CD4-positive, alpha-beta T cell treated with Interleukin-17A for 4 hours (primary cell): ENCODE data around the gene AOAH.

ENCODE experiments used
- DNase-seq: peaks from one replicate; pipeline ENCODE4 v3.0.0-alpha.2; 2020; ENCODE audit warnings: mixed read lengths

The AOAH gene, protein sequence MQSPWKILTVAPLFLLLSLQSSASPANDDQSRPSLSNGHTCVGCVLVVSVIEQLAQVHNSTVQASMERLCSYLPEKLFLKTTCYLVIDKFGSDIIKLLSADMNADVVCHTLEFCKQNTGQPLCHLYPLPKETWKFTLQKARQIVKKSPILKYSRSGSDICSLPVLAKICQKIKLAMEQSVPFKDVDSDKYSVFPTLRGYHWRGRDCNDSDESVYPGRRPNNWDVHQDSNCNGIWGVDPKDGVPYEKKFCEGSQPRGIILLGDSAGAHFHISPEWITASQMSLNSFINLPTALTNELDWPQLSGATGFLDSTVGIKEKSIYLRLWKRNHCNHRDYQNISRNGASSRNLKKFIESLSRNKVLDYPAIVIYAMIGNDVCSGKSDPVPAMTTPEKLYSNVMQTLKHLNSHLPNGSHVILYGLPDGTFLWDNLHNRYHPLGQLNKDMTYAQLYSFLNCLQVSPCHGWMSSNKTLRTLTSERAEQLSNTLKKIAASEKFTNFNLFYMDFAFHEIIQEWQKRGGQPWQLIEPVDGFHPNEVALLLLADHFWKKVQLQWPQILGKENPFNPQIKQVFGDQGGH

DNA sequence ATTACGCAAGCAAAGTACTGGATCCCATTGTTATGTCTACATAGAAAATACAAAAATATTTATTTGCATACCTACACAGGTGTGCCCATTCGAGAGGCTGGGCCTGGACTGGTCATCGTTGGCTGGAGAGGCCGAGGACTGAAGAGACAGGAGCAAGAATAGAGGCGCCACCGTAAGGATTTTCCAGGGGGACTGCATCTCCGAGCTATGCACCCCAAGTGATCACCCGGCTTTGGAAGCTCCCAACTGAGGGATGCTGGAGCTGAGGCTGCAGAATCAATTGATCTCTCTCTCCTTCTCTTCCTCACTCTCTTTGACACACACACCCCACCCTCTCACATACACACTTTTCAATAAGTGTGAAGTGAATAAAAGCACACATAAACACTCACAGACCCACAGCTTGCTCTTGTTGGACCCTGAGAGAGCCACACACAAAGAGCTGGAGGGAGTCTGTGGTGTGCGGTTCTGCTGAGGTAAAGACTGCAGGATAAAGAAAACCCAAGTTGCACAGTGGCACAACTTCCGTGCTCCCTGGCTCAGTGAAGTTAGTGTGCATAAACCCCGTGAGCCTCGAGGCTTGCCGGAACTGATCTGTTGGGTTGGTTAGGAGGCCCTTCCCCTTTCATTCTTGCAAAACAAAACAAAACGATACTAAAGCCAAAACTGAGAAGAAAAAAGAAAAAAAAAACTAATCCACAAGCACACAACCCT, at the start of gene AOAH:
TSS of gene AOAH (minus strand) at position 544 of the 714 bp plus-strand sequence. CDS start at position 198, 346 bp downstream.
- peak; percentile 81 for DNase-seq

DNA sequence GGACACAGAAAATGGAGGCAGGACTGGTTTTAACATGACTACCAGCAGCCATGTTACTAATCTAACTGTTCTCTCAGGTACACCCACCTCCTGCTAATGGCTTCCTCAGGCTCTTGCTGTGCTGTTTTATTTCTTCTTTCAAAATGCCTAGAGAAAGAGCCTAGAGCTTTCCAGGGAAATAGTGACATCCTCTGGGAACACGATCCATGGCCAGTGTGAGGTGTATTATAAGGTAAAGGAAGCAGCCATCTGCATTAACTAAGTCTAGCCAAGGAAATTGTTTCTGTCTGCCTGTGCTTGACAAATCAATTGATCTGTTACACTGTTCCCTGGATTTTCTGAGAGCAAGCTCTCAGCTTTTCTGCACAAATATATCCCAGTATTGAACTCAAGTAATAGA, 42.2 kb upstream of the AOAH start:
- DNase-seq = no peak

DNA sequence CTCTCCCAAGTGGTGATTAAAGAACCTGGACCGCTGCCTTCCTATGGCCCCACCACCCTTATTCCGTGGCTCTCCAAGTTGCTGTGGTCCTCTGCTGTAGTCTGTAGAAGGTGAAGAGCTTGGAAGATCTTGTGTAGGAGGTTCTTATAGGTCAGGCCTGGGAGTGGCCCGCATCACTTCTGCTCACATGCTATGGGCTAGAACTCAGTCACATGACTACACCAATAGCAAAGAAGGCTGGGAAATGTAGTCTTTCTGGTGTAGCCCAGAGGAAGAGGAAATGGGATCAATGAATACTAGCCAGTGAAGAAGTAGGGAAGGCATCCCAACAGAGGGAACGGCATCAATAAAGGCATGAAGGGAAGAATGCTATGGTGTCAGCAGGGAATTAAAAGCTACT, 41.3 kb upstream of the AOAH start:
- no peak for DNase-seq

DNA sequence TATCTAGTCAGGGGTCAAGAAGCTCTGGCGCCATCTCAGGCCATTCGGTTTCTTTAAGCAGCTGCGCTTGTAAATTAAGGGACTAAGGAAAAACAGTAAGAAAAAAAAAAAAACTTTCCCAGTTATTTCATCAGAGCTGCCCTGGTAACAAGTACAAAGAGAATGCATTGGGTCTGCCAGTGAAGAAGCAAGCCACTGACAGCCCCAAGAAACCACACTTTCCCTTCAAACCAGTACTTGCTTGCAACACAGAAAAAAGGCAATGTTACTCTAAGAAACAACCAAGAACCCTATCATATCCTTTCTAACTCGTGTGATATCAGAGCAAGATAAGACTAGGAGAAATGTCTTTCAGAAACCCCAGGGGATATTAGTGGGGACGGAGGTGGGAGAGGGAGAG, 40.6 kb upstream of the AOAH start:
- no peak for DNase-seq

DNA sequence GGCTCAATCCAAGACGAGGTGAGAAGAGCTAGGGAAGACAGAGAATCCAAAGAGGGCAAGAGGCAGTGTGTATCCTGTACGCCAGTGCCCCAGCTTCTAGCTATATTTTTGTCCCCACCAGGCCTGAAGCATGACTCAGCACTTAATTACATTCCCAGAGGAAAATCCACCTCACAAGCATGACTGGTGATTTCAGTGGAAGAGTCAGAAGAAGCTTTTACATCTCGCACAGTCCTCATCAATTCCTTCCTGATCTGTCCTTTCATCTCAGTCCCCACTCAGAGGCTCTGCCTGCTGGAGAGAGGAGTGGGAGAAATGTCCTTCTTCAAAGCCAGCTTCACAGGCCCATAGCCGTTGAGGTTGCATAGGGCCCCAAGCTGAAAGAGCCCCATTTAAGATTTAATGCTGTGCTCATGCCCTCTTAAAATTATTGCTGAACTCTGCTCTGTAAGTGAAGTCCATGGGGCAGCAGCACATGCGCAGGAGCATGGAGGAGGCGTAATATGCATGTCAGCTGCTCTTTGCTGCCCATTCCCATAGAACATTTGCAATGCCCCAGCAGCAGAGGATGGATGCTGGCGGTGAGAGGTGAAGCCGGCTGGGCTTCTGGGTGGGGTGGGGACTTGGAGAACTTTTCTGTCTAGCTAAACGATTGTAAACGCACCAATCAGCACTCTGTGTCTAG, 39.0 kb upstream of the AOAH start:
- no peak for DNase-seq

DNA sequence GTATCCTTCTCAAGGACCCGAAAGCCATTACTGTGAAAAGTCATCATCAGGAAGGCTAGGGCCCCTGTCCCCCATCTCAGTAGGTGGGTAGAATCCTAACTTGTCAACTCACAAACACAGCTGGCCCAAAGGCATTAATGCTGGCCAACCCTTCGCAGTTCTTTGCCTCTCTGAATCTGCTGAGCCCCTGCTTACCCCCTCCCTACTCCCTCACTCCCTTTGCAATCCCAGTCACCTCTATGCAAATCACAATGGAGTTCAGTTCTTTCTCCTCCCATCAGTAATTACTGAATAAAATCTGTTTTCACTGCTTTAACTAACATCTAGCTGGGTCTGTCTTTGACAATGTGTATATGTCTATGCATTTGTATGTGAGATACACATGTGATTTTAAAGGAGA, 38.1 kb upstream of the AOAH start:
- no peak for DNase-seq

DNA sequence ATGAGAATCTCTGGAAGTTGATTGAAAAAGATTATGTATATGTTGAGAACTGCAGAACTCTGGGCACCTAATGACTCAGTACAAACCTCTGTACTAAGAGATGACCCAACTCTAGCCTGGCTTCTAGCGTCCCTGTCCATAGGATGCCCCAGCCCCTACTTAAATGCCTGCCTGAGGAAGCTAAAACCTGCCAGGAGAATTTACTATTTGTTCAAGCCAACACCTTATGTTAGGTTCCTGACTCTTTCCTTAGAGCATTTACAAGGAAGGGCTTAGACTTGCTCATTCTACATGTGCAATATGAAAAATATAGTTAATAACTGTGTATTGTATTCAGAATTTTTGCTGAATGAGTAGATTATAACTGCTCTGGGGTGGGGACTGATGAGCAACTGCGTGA, 37.5 kb upstream of the AOAH start:
- DNase-seq = no peak

DNA sequence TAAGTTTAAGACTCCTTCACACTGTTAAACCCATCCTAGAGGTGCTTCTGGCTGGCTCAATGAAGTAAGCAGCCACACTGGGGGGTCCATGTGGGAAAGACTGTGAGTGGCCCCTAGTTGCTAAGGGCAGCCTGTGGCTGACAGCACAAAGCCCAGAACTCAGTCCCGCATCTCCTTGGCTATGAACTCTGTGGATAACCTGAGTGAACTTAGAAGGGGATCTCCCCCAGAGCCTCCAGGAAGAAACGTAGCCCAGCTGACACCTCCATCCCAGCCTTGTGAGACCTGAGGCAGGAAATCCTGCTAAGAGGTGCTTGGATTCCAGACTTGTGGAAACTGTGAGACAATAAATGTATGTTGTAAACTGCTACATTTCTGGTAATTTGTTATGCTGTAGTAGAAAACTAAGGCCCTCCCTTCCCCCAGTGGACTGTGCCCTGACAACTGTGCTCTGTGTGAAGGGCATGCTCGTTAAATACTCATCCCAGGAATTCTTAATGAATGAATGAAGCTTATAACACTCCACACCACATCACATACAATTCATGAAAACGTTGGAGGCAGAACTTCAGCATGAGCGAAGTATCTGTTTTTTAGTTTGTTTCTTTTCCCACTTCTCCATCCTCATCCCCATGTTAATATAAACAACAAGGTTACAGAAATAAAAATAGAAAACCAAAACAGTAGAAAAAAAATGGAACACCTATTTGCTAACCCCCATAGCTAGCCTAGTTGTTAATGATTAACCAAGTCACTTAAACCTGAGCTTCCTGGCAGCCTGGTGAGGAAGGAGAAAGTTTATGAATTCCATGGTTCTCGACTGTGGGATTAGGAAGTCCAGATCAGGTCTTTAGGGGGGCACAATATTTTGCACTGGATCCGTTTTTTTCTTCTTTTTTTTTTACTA, 36.8 kb upstream of the AOAH start:
- DNase-seq = no peak

DNA sequence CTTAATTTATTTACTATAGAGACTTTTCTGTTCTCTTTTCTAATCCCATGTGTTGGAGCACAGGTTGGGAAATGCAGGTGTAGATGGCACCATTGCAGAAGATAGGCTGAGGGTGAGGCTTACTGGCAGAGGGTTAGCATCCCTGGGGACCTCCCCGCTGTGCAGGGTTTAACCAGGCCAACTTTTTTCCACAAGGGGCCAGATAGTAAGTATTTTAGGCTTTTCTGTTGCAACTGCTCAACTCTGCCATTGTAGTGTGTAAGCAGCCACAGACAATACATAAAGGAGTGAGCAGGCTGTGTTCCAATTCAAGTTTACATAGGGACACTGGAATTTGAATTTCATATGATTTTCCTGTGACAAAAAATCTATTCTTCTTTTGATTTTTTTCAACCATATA, 34.6 kb upstream of the AOAH start:
- no peak for DNase-seq

DNA sequence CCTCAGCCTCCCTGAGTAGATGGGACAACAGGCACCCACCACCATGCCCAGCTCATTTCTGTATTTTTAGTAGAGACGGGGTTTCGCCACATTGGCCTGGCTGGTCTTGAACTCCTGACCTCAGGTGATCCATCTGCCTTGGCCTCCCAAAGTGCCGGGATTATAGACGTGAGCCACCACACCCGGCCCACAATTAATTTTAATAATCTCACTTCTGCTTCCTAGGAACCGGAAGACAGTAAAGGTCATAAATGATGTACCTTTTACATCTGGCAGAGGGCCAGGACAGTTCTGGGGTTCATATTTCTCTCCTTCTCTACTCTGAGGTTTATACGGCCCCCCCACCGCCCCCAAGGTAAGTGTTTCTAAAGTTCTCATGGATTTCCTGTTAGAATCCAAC, 31.2 kb upstream of the AOAH start:
- no peak for DNase-seq

DNA sequence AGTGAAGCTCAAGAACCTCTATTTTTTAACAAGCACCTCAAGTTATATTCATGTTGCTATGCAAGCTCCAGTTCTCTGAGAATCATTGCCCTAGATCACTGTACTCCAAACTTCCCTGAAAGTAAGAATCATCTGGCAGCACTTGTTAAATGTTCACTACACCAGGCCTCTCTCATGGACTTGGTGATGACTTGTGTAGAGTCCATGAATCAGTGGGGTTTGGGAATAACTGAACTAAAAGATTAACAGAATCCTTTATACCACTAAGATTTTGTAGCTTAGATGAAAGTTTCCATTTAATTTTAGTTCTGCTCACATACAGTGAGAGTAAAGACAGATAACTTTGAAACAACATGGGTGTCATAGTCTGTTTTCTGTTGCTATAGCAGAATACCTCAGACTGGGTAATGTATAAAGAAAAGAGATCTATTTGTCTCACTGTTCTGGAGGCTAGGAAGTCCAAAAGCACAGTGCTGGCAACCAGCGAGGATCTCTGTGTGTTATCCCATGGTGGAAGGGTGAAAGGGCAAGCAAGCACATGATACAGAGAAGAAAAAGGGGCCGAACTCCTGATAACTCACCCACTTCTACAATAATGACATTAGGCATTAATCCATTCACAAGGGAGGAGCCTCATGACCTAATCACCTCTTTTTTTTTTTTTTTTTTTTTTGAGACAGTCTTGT, 27.9 kb upstream of the AOAH start:
- DNase-seq = no peak

DNA sequence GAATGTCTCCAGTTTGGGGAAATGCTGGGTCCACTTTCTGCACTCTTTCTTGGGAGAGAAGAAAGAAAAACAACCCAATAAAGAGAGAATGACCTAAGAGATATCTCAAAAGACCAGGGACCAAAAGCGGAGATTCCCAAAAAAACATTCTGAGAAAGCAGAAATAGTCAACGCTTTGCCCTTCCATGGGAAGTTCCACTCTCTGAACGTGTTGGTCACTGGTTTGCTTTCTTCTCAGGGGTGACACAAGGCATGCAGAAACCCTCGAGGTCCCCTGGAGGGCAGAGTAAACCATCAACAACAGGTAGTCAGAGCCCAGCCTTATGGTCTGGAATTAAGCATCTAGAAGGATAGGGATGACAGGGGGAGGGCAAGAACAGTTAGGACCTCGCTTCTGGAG, 26.2 kb upstream of the AOAH start:
- DNase-seq = no peak

DNA sequence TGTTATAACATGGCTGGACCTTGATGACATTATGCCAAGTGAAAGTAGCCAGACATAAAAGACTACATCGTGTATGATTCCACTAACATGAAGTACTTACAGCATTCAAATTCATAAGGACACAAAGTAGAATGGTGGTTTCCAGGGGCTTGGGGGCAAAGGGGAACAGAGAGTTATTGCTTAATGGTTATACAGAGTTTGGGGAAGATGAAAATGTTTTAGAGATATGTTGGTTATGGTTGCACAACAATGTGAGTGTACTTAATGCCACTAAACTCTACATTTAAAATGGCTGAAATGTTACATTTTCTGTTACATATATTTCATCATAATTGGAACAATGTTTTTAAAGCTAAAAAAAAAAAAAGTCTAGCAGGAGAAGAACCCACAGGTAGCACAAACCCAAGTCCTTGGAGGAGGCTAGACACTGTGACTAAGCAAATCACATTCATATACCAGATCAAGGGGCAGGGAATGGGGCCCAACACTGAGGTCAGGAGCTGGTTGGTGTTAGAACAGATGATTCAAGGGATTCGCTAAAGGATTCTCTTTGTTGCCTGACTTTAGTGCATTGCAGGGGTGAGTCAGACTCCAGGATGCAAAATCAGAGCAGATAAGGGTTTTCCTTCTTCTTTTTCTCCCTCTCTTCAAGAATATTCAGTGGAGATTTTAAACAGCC, 25.1 kb upstream of the AOAH start:
- no peak for DNase-seq

DNA sequence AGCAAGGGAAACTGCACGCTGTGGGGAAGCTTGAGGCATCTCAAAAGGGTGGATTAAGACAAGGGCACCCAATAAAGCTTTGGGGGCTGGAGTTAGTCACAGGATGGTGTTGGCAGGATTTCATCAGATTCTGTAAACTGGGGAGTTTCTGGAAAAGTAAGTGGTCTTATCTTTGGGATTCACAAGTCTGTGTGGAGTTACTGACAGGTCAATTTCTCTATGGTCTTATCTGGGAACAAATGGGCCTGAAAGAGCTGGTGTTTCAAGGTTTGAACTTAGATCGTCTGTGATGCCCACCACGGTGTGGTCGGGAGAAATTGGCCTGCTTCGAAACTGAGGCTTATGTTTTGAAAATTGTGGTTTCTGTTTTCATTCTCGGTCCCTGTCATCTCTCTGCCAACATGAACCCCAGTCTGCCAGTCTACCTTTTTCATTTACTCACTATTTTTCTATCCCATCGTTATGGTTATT, 23.8 kb upstream of the AOAH start:
- DNase-seq = no peak

DNA sequence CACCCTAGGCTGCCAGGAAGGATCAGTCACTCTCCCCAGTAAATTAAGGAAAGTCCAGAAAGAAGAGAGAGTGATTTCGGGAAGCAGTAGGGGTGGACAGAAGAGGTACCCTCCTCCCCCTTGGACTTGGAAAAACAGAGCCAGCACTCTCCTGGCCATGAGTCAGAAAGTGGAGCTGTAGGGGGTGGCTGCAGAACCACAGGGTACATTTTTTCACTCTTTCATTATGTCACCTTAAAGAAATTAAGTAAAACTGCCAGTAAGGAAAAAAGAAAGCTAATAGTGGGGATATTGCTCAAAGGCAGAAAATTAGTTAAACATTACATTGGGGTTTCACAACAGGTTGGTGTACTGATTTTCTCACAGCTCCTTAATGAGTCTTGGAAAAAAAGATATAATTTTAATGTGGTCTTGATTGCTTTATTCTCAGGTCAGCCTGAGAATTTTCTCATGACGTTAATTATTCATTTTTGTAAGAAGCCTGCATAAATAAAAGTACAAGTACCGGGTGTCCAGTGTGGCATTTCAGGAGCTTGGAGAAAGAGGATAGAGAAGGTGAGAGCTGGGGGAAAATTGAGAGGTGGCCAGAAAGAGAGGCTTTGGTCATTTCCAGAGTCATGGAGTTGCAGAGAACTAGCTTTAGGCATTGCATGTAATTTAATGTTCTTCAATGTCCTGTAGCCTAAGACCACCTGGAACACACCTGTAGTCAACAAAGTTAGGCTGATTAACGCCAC, 23.2 kb upstream of the AOAH start:
- no peak for DNase-seq

DNA sequence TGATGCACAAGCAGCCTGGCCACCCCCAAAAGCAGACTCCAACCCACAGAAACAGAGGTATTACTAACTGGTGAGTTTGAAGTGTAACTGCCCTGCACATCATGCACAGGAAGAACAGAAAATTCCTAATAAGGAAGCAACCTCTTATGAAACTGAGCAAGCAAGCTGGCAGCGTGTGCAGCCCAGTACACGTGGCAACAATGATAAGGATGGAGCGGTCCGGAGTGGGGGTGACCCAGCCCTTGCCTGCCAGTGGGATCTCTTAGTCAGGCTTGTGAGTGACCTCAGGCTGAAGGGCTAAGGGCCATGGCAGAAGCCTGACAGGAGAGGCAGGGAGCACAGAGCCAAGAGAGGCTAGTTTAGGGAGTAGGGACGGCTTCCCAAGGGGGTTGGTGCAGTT, 22.1 kb upstream of the AOAH start:
- no peak for DNase-seq

DNA sequence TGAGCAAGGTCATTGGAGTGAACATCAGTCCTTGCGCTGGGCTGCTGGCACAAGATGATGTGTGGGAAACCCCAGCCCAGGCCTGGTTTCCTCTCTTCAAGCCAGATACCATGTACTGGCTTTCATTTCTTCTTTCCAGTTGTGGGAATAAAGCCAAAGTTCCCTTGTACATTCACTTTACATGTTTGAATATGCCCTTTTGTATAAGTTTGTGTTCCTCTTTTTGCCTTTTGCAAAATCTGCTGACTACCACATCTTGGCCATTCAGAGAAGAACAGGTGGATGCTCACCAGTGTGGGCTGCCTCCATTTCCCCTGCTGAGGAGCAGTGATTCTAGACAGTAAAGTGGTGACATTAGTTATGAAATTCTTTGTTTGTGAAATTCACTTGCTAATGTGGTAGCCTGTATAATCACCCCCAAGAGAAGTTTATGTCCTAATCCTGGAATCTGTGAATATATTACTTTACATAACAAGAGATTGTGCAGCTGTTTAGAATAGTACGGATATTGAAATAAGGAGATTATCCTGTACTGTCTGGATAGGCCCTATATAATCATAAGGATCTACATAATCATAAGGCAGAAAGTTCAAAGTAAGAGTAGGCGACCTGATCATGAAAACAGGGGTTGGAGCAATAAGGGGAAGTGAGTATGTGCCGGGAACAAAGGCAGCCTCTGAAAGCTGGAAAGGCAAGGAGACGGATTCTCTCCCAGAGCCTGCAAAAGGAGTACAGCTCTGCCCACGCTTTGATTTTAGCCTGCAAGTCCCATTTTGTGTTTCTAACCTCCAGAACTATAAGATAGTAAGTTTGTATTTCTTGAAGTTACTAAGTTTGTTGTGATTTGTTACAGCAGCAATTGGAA, 18.8 kb upstream of the AOAH start:
- no peak for DNase-seq

DNA sequence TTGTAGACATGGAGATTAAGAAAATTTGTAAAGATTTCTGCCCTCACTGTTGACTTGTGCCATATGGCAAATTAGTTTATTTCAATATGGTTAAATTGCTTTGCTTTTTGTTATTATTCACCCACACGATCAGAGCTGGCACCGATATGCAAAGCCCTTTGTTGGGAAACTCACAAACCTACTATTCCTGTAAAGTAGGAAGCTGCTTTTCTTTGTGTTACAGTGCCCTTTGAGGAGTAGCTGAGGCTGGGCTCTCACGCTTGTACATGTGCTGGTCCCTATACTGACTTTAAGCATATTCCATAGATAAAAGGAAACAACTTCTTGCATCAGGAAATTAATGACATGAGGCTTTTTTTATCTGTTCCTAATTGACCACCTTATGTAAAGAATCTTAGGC, 17.6 kb upstream of the AOAH start:
- DNase-seq = no peak

DNA sequence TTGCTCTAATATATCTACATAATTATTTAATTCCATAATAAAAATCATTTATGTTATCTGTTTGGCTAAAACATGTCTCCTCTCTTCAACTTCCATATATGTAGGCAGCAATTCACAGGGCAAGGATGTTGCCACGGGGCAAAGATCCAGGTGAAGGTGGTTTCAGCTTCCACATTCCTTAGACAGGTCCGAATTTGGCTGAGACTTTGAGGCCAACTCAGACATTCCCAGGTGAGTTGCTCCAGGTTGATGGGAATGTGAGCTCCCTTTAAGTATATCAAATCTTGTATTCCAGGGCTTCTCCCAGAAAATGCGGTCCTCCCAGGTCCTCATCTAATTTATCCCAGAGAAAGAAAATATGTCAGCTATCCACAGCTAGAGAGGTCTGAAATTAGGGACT, 15.1 kb upstream of the AOAH start:
- DNase-seq = no peak

DNA sequence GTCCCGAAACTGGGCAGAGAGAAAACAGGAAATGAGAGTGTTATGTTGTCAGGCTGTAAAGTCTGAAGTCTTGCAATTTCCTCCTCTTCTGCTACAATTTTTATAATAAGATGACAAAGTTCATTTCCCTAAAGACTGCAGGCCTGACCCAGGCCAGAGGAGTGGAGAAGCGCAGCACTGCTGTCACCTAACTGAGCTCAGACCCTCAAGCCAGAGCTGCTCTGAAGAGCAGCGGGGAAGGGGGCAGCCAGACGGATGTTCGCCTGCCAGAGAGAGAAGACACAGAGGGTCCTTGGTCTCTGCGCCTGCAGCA, 12.6 kb upstream of the AOAH start:
- DNase-seq = peak; percentile 17
